ENCODE data around the gene GPI.

The GPI gene

GRCh38 chr19:34429553-34429952, 64.6 kb downstream of the GPI start:
- Histone ChIP-seq H3K9me3 (ENCODE audit: control insufficient read depth, low read length) (no peaks in the 10 kb centered on the region), H3K4me3 (ENCODE audit: extremely low read depth, insufficient read depth, low read length, poor library complexity, severe bottlenecking) (peak overlapping the region; percentile 87), H3K36me3 (ENCODE audit: control insufficient read depth, insufficient read depth, low read length) (peaks cover 35% of the 10 kb centered on the region), H3K27ac (ENCODE audit: low read depth, low read length, severe bottlenecking) (no peak overlapping the region), H3K4me1 (ENCODE audit: control insufficient read depth, insufficient read depth, low read length, poor library complexity, severe bottlenecking) (peaks cover 3% of the 10 kb centered on the region)
- WGBS, 2 experiments (ENCODE audit: insufficient coverage in 2 of 2) = 75 to 80% methylated on average over 8 to 9 of the region's 9 CpGs

DNA sequence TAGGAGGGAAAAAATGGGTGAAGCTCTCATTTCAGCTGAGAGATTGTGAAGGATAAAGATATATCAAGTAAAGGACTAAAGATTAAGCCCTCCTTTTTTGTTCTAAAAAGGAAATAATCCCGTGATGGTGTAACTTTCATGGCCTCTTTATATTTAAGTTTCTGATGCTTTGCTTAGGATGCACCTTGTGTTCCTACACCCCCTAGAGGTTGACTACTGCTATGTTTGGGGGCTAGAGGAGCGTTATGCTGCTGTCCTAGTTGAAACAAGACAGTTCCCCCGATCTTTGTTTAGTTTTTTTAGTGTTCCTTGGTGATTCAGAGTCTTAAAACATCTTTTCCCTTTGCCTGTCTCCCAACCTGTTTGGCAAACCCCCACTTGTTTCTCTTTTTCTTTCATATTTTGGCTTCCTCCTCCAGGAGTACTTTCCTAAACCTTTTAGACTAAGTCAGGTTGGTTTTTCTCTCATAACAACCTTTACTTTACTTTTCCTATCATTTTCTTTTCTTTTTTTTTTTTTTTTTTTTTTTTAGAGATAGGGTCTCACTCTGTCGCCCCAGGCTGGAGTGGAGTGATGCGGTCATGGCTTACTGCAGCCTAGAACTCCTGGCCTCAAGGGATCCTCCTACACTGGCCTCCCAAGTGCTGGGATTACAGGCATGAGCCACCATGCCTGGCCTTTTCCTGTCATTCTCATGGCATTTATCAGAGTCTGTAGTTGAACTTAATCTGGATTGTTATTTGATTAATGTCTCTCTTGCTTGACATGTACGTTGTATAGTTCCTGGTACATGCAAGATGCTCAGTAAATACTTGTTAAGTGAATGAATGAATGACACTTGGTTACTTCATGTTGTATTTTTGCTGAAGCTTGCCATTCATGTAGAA, 66.0 kb downstream of the GPI start:
- no peak overlapping the region for H3K27ac ChIP-seq (ENCODE audit: low read depth, low read length, severe bottlenecking)
- H3K4me3 ChIP-seq (ENCODE audit: extremely low read depth, insufficient read depth, low read length, poor library complexity, severe bottlenecking) = no peak overlapping the region
- H3K36me3 ChIP-seq (ENCODE audit: control insufficient read depth, insufficient read depth, low read length) = peaks cover 49% of the 10 kb centered on the region
- H3K4me1 ChIP-seq (ENCODE audit: control insufficient read depth, insufficient read depth, low read length, poor library complexity, severe bottlenecking) = peaks cover 3% of the 10 kb centered on the region
- H3K9me3 ChIP-seq (ENCODE audit: control insufficient read depth, low read length) = no peaks in the 10 kb centered on the region
- 75 to 90% methylated on average over 3 to 5 of the region's 6 CpGs for WGBS, 2 experiments (ENCODE audit: insufficient coverage in 2 of 2)

DNA sequence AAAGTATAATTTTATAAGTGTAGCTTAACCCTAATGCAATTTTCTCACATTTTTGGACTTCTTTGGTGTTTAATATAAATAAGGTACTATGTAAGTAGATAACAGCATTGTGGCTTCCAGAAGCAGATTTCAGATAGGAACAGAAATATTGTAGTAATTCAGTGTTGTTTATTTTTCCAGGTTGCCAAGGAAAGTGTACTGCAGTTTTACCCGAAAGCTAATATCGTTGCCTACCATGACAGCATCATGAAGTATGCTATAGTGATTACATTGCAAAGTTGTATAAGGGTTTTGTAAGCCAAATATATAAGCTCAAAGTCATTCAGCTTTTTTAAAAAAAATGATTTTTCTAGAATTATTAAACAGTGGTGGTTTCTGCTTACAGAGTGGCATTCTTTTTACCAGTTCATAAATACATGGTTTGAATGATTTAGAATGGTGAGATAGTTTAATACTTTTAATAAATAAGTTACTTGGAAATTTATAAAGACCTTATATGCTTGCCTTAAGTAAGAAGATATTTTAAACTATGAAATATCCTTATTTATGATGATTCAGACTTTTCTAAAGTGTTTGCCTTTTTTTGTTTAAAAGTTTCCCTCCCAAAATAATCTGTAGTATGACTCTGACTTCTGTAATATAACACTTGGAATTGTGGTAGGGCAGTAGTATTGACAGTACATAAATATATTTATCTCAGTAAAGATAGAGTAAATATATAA, 66.8 kb downstream of the GPI start:
- WGBS, 2 experiments (ENCODE audit: insufficient coverage in 2 of 2) = no CpG with 5 or more reads among the region's 2 CpGs
- H3K4me3 ChIP-seq (ENCODE audit: extremely low read depth, insufficient read depth, low read length, poor library complexity, severe bottlenecking) = no peak overlapping the region
- H3K27ac ChIP-seq (ENCODE audit: low read depth, low read length, severe bottlenecking) = no peak overlapping the region
- peaks cover 3% of the 10 kb centered on the region for H3K4me1 ChIP-seq (ENCODE audit: control insufficient read depth, insufficient read depth, low read length, poor library complexity, severe bottlenecking)
- peaks cover 48% of the 10 kb centered on the region for H3K36me3 ChIP-seq (ENCODE audit: control insufficient read depth, insufficient read depth, low read length)
- H3K9me3 ChIP-seq (ENCODE audit: control insufficient read depth, low read length) = no peaks in the 10 kb centered on the region

DNA sequence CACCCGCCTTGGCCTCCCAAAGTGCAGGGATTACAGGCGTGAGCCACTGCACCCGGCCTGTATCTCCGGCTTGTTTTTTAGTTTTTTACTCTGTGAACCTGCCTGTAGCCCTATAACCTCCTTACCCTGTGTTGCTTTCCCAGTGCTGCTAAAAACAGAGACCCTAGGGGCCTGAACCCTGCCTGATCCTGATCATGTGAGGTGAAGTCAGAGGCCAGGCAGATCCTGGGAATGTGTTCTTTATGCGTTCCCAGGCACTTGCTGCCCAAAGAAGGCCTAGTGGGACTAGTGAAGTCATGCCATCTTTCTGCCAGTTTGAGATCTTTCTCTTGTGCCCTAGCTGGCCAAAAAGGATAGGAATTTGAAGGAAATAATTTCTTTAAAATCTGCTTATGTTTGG, 67.8 kb downstream of the GPI start:
- 77 to 93% methylated on average over 5 of the region's 5 CpGs for whole genome bisulfite sequencing, 2 experiments (ENCODE audit: insufficient coverage in 2 of 2)
- Histone ChIP-seq H3K4me3 (ENCODE audit: extremely low read depth, insufficient read depth, low read length, poor library complexity, severe bottlenecking) (no peak overlapping the region), H3K9me3 (ENCODE audit: control insufficient read depth, low read length) (no peaks in the 10 kb centered on the region), H3K36me3 (ENCODE audit: control insufficient read depth, insufficient read depth, low read length) (peaks cover 58% of the 10 kb centered on the region), H3K27ac (ENCODE audit: low read depth, low read length, severe bottlenecking) (no peak overlapping the region), H3K4me1 (ENCODE audit: control insufficient read depth, insufficient read depth, low read length, poor library complexity, severe bottlenecking) (peaks cover 3% of the 10 kb centered on the region)

- Histone ChIP-seq H3K27ac (ENCODE audit: low read depth, low read length, severe bottlenecking) (no peak overlapping the region), H3K4me3 (ENCODE audit: extremely low read depth, insufficient read depth, low read length, poor library complexity, severe bottlenecking) (no peak overlapping the region), H3K9me3 (ENCODE audit: control insufficient read depth, low read length) (no peaks in the 10 kb centered on the region), H3K4me1 (ENCODE audit: control insufficient read depth, insufficient read depth, low read length, poor library complexity, severe bottlenecking) (no peaks in the 10 kb centered on the region), H3K36me3 (ENCODE audit: control insufficient read depth, insufficient read depth, low read length) (peaks cover 87% of the 10 kb centered on the region)
- WGBS, 2 experiments (ENCODE audit: insufficient coverage in 2 of 2) = 93 to 100% methylated on average over 2 of the region's 3 CpGs
Measured at GRCh38 chr19:34436716-34437115, 71.7 kb downstream of the GPI start.

DNA sequence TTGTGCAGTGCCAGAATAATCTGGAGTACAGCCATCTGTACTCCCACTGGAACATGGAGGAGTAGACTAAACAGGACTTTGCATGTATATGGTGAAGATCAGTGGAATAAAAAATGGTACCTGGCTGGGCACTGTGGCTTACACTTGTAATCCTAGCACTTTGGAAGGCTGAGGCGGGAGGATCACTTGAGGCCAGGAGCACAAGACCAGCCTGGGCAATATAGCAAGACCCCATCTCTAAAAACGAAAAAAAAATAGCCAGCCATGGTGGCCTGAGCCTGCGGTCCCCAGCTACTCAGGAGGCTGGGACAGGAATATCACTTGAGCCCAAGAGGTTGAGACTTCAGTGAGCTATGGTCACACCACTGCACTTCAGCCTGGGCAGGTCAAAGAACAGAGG, 83.2 kb downstream of the GPI start:
- Histone ChIP-seq H3K9me3 (ENCODE audit: control insufficient read depth, low read length) (no peaks in the 10 kb centered on the region), H3K4me1 (ENCODE audit: control insufficient read depth, insufficient read depth, low read length, poor library complexity, severe bottlenecking) (no peaks in the 10 kb centered on the region), H3K27ac (ENCODE audit: low read depth, low read length, severe bottlenecking) (no peak overlapping the region), H3K36me3 (ENCODE audit: control insufficient read depth, insufficient read depth, low read length) (peaks cover 87% of the 10 kb centered on the region), H3K4me3 (ENCODE audit: extremely low read depth, insufficient read depth, low read length, poor library complexity, severe bottlenecking) (no peak overlapping the region)
- 89 to 98% methylated on average over 3 of the region's 3 CpGs for WGBS, 2 experiments (ENCODE audit: insufficient coverage in 2 of 2)
